Peyer's patch (tissue), 4 donors: ENCODE data around the gene PRADC1.
"Not testable (repeated sequence)": the region's sequence is repeated elsewhere in the genome, so short reads cannot be mapped to it uniquely, and the experiment has no call there.

Experiments used
- POLR2A ChIP-seq, 2 donors: fragments of 450-650 bp; IDR thresholded peaks; one replicate each; pipeline ENCODE4 v1.5.1; 2017; ENCODE audit warnings: antibody characterized with exemption in 2 of 2, mild to moderate bottlenecking in 2 of 2, moderate library complexity in 2 of 2
- TF ChIP-seq, protein P1 (sequence below), 6 experiments: fragments of 450-650 bp in 4 of 6; fragments of 200-600 bp in 2 of 6; sonication (generic) in 1 of 6; IDR thresholded peaks; one replicate each; pipeline ENCODE4 v1.5.1; 2017 to 2019; ENCODE audit warnings: antibody characterized with exemption in 6 of 6, mild to moderate bottlenecking in 3 of 6, moderate library complexity in 1 of 6

GRCh38 chr2:73200281-73200680 is 32.8 kb downstream of the PRADC1 start:
- TF ChIP-seq, protein P1, sequence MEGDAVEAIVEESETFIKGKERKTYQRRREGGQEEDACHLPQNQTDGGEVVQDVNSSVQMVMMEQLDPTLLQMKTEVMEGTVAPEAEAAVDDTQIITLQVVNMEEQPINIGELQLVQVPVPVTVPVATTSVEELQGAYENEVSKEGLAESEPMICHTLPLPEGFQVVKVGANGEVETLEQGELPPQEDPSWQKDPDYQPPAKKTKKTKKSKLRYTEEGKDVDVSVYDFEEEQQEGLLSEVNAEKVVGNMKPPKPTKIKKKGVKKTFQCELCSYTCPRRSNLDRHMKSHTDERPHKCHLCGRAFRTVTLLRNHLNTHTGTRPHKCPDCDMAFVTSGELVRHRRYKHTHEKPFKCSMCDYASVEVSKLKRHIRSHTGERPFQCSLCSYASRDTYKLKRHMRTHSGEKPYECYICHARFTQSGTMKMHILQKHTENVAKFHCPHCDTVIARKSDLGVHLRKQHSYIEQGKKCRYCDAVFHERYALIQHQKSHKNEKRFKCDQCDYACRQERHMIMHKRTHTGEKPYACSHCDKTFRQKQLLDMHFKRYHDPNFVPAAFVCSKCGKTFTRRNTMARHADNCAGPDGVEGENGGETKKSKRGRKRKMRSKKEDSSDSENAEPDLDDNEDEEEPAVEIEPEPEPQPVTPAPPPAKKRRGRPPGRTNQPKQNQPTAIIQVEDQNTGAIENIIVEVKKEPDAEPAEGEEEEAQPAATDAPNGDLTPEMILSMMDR (IDR thresholded peaks at IDR 0.05), result not testable (repeated sequence)
- not testable (repeated sequence) for TF ChIP-seq POLR2A (IDR thresholded peaks at IDR 0.05)
